ENCODE results near the gene MFAP2. TPM values are rescaled to one million over a fixed set of nuclear protein-coding genes. Genes with fewer than 3 reads are reported as not detected.

MFAP2 gene
- total RNA-seq, 1 experiment from 2014 or later = 12.9 TPM

DNA sequence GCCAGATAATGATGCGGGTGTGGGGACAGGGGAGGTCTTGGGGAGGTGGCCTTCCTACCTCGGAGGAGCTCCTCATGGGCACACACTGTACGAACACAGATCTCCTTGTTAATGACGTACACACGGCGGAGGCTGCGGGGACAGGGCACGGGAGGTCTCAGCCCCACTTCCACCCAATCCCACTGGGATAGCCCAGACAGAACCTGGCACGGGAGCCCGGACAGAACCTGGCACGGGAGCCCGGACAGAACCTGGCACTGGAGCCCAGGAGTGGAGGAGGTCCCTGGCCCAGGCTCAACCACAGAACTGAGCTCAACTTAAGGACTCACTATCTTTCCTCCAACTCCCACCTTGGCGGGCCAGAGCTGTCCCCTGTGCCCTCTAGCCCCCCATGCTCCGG is 5.2 kb downstream of the MFAP2 start:
- in situ Hi-C loops (cut with HindIII; ENCODE audit: low pct_unique_long_range_greater_than_20kb, low sequenced_read_pairs) = no loop called here
- no TSS peak for BruUV-seq (replicated peaks)
- H3K4me3 ChIP-seq (ENCODE audit: low read depth in 2 of 2, low read length in 2 of 2) = no peak overlapping the region
- H3K27ac ChIP-seq (ENCODE audit: low read length) = no peak overlapping the region
- H3K36me3 ChIP-seq (ENCODE audit: control insufficient read depth, insufficient read depth, low read length) = peaks cover 3% of the 10 kb centered on the region; the same call in 1 of the 2 replicates
- CTCF ChIA-PET = interaction anchor here (0.6 kb wide), 1 partner anchor 384 kb away, joined by 3 read pairs; no protein-coding TSS in a partner anchor
- intact Hi-C loops (cut with micrococcal nuclease; ENCODE audit: unreplicated experiment) = no loop called here
- DNase-seq (ENCODE audit: low read depth, low spot score) (no peak), ATAC-seq (no peak)
- no peaks in the 10 kb centered on the region for H3K27me3 ChIP-seq (ENCODE audit: control insufficient read depth, insufficient read depth, low read length)
- TF ChIP-seq, protein P1, sequence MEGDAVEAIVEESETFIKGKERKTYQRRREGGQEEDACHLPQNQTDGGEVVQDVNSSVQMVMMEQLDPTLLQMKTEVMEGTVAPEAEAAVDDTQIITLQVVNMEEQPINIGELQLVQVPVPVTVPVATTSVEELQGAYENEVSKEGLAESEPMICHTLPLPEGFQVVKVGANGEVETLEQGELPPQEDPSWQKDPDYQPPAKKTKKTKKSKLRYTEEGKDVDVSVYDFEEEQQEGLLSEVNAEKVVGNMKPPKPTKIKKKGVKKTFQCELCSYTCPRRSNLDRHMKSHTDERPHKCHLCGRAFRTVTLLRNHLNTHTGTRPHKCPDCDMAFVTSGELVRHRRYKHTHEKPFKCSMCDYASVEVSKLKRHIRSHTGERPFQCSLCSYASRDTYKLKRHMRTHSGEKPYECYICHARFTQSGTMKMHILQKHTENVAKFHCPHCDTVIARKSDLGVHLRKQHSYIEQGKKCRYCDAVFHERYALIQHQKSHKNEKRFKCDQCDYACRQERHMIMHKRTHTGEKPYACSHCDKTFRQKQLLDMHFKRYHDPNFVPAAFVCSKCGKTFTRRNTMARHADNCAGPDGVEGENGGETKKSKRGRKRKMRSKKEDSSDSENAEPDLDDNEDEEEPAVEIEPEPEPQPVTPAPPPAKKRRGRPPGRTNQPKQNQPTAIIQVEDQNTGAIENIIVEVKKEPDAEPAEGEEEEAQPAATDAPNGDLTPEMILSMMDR (IDR thresholded peaks at IDR 0.05) = no peak
- TF ChIP-seq POLR2AphosphoS5 (IDR thresholded peaks at IDR 0.05; ENCODE audit: low read depth, low read length) = no peak
- TF ChIP-seq SIN3A (IDR thresholded peaks at IDR 0.05; ENCODE audit: borderline replicate concordance, insufficient read depth, low read depth, low read length) = no peak
- H3K4me1 ChIP-seq (ENCODE audit: control insufficient read depth, insufficient read depth, low read length) = no peaks in the 10 kb centered on the region
- no peaks in the 10 kb centered on the region for H3K9me3 ChIP-seq (ENCODE audit: control insufficient read depth, insufficient read depth, low read depth, low read length)
- POLR2A ChIA-PET = interaction anchor here (0.6 kb wide), 1 partner anchor 14 kb away, joined by 4 read pairs; no protein-coding TSS in a partner anchor

DNA sequence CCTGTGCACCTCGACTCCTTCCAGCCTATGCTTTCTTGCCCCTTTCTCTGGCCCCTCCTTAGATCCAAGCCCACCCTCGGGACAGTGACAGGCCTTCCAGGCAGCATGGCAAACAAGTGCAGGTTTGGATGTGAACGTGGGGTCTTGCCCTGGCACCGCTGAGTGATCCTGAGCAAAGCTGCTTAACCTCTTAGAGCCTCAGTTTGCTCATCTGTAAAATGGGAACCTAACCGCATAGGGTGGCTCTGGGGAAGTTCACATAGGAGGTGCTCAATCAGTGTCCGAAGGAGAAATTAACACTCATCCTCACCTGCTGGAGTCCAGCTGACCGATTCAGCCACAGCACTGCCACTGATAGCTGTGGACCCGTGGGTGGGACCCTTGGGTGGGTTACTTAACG is 7.2 kb downstream of the MFAP2 start:
- no peaks in the 10 kb centered on the region for H3K4me1 ChIP-seq (ENCODE audit: control insufficient read depth, insufficient read depth, low read length)
- no peaks in the 10 kb centered on the region for H3K9me3 ChIP-seq (ENCODE audit: control insufficient read depth, insufficient read depth, low read depth, low read length)
- CTCF ChIA-PET = no interaction called here
- BruUV-seq (replicated peaks) = no TSS peak
- POLR2A ChIA-PET = no interaction called here
- no peak for ATAC-seq
- no peak for DNase-seq (ENCODE audit: low read depth, low spot score)
- TF ChIP-seq, protein P2, sequence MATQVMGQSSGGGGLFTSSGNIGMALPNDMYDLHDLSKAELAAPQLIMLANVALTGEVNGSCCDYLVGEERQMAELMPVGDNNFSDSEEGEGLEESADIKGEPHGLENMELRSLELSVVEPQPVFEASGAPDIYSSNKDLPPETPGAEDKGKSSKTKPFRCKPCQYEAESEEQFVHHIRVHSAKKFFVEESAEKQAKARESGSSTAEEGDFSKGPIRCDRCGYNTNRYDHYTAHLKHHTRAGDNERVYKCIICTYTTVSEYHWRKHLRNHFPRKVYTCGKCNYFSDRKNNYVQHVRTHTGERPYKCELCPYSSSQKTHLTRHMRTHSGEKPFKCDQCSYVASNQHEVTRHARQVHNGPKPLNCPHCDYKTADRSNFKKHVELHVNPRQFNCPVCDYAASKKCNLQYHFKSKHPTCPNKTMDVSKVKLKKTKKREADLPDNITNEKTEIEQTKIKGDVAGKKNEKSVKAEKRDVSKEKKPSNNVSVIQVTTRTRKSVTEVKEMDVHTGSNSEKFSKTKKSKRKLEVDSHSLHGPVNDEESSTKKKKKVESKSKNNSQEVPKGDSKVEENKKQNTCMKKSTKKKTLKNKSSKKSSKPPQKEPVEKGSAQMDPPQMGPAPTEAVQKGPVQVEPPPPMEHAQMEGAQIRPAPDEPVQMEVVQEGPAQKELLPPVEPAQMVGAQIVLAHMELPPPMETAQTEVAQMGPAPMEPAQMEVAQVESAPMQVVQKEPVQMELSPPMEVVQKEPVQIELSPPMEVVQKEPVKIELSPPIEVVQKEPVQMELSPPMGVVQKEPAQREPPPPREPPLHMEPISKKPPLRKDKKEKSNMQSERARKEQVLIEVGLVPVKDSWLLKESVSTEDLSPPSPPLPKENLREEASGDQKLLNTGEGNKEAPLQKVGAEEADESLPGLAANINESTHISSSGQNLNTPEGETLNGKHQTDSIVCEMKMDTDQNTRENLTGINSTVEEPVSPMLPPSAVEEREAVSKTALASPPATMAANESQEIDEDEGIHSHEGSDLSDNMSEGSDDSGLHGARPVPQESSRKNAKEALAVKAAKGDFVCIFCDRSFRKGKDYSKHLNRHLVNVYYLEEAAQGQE (IDR thresholded peaks at IDR 0.05; ENCODE audit: insufficient read depth in 1 of 2, low read depth in 2 of 2, low read length in 1 of 2) = no peak
- no peak for TF ChIP-seq TCF7L2 (IDR thresholded peaks at IDR 0.05; ENCODE audit: low read depth, low read length)
- no peak for TF ChIP-seq SIN3A (IDR thresholded peaks at IDR 0.05; ENCODE audit: borderline replicate concordance, insufficient read depth, low read depth, low read length)
- TF ChIP-seq, protein P1 (IDR thresholded peaks at IDR 0.05) = no peak
- TF ChIP-seq POLR2AphosphoS5 (IDR thresholded peaks at IDR 0.05; ENCODE audit: low read depth, low read length) = no peak
- no peaks in the 10 kb centered on the region for H3K36me3 ChIP-seq (ENCODE audit: control insufficient read depth, insufficient read depth, low read length)
- H3K4me3 ChIP-seq (ENCODE audit: low read depth in 2 of 2, low read length in 2 of 2) = no peak overlapping the region
- H3K27ac ChIP-seq (ENCODE audit: low read length) = no peak overlapping the region
- in situ Hi-C loops (cut with HindIII; ENCODE audit: low pct_unique_long_range_greater_than_20kb, low sequenced_read_pairs) = no loop called here
- intact Hi-C loops (cut with micrococcal nuclease; ENCODE audit: unreplicated experiment) = no loop called here
- H3K27me3 ChIP-seq (ENCODE audit: control insufficient read depth, insufficient read depth, low read length) = no peaks in the 10 kb centered on the region
